IMR-90 (cell line): ENCODE measurements around the gene ACSL3.

Source experiments
- MAZ ChIP-seq: IDR thresholded peaks from 2 replicates; pipeline ENCODE4 v1.6.1; 2012; ENCODE audit warnings: low read depth, mild to moderate bottlenecking, low read length, improper control_type of control experiment, moderate library complexity, borderline replicate concordance
- TF ChIP-seq, protein P1 (sequence below): conservative IDR thresholded peaks from 2 replicates; pipeline ENCODE4 v1.5.1; 2012; ENCODE audit warnings: mild to moderate bottlenecking, low read depth, low read length, improper control_type of control experiment

DNA sequence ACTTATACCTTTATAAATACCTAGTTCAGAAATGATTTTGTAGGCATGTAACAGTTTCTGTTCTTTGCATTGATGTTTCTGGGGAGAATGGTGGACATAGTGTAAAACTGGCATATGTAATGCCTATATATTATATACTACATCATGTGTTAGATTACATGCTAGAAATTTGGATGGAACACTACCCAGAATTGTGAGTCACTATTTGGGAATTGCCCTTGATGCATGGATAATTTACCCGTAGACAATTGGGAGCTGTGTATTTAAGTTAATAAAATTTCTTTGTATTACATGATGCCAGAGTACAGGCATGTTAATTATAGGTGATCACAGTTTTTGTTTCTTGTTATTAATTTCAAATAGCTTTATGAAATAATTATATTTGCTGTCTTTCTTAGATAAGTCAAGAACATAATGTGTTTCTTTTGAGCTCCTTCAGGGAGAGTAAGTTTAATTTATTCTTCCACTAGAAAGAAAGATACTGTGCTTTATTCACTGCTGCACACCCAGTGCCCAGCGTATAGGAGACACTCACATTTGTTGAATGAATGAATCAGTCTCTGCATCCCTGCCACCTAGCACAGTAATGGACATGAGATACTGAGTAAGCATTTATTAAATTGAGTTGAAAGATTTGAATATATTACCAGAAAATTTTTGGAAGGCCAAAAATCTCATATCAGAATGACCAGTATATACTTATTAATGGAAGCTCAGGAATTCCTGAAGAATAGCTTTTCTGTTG, 16.9 kb downstream of the ACSL3 start:
- TF ChIP-seq, protein P1, sequence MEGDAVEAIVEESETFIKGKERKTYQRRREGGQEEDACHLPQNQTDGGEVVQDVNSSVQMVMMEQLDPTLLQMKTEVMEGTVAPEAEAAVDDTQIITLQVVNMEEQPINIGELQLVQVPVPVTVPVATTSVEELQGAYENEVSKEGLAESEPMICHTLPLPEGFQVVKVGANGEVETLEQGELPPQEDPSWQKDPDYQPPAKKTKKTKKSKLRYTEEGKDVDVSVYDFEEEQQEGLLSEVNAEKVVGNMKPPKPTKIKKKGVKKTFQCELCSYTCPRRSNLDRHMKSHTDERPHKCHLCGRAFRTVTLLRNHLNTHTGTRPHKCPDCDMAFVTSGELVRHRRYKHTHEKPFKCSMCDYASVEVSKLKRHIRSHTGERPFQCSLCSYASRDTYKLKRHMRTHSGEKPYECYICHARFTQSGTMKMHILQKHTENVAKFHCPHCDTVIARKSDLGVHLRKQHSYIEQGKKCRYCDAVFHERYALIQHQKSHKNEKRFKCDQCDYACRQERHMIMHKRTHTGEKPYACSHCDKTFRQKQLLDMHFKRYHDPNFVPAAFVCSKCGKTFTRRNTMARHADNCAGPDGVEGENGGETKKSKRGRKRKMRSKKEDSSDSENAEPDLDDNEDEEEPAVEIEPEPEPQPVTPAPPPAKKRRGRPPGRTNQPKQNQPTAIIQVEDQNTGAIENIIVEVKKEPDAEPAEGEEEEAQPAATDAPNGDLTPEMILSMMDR = no peak
- TF ChIP-seq MAZ = no peak
